K562 (cell line): ENCODE data around the gene ZNRD2. TPM values are rescaled to one million over a fixed set of nuclear protein-coding genes. Genes with fewer than 3 reads are reported as not detected.

Experiments
- ARID3A ChIP-seq: IDR thresholded peaks from 2 replicates; pipeline ENCODE4 v1.6.1; 2012; ENCODE audit warnings: low read depth, low read length, improper control_type of control experiment, borderline replicate concordance
- DMBX1 ChIP-seq: fragments of 250-450 bp; sonication (Bioruptor Pico); IDR thresholded peaks from 2 replicates; pipeline ENCODE4 v1.8.0; 2022; ENCODE audit warnings: inconsistent platforms, mild to moderate bottlenecking, moderate library complexity, borderline replicate concordance
- E2F8 ChIP-seq: fragments of 450-650 bp; IDR thresholded peaks from 2 replicates; pipeline ENCODE4 v1.7.1; 2018; ENCODE audit warnings: mild to moderate bottlenecking, low read depth; ENCODE audit not compliant: partially characterized antibody
- EGR1 ChIP-seq: fragments of 450-650 bp; conservative IDR thresholded peaks from 2 replicates; pipeline ENCODE4 v1.6.1; 2017; ENCODE audit warnings: mild to moderate bottlenecking
- FIP1L1 ChIP-seq: fragments of 200-400 bp; formaldehyde crosslinking; IDR thresholded peaks from 2 replicates; pipeline ENCODE4 v1.6.1; 2018; ENCODE audit warnings: mild to moderate bottlenecking, low read depth, low read length; ENCODE audit not compliant: poor library complexity, severe bottlenecking
- HNRNPL ChIP-seq: fragments of 200-400 bp; formaldehyde crosslinking; IDR thresholded peaks from 2 replicates; pipeline ENCODE4 v1.6.1; 2017; ENCODE audit warnings: low read depth, mild to moderate bottlenecking, low read length
- NFYB ChIP-seq: IDR thresholded peaks from 2 replicates; pipeline ENCODE4 v1.6.1; 2011; ENCODE audit warnings: mild to moderate bottlenecking, moderate library complexity; ENCODE audit not compliant: insufficient read length; ENCODE audit errors: extremely low read depth
- POLR2G ChIP-seq: fragments of 200-400 bp; formaldehyde crosslinking; IDR thresholded peaks from 2 replicates; pipeline ENCODE4 v1.6.1; 2017; ENCODE audit warnings: low read depth, mild to moderate bottlenecking, antibody characterized with exemption, low read length, moderate library complexity
- SRSF7 ChIP-seq: fragments of 200-400 bp; formaldehyde crosslinking; optimal IDR thresholded peaks from 2 replicates; pipeline ENCODE3; 2017; ENCODE audit warnings: mild to moderate bottlenecking, low read depth, low read length
- STAT5B ChIP-seq: fragments of 250-450 bp; sonication (Bioruptor Pico); IDR thresholded peaks from 2 replicates; pipeline ENCODE4 v1.8.0; 2021; ENCODE audit warnings: mild to moderate bottlenecking, inconsistent platforms
- SUPT5H ChIP-seq: fragments of 450-650 bp; IDR thresholded peaks from 2 replicates; pipeline ENCODE4 v1.6.1; 2016
- TAF7 ChIP-seq: fragments of 450-650 bp; IDR thresholded peaks from 2 replicates; pipeline ENCODE4 v1.6.1; 2016; ENCODE audit warnings: missing genetic modification characterization, missing compliant biosample characterization
- TAL1 ChIP-seq: fragments of 450-650 bp; IDR thresholded peaks from 2 replicates; pipeline ENCODE4 v1.6.1; 2016; ENCODE audit warnings: mild to moderate bottlenecking
- YY1 ChIP-seq, 3 experiments: IDR thresholded peaks; 2 replicates each; pipeline ENCODE4 v1.6.1; 2011; ENCODE audit warnings: low read length in 2 of 3, mild to moderate bottlenecking in 2 of 3, moderate library complexity in 2 of 3, borderline replicate concordance in 1 of 3, control low read depth in 1 of 3, low read depth in 1 of 3; ENCODE audit not compliant: insufficient read depth in 3 of 3, insufficient replicate concordance in 2 of 3, control insufficient read depth in 1 of 3, insufficient read length in 1 of 3; ENCODE audit errors: extremely low read depth in 1 of 3
- ZC3H4 ChIP-seq: sonication (generic); formaldehyde crosslinking; IDR thresholded peaks from 2 replicates; pipeline ENCODE4 v1.9.0; 2021; ENCODE audit warnings: missing genetic modification reagents, borderline replicate concordance
- ZNF384 ChIP-seq: IDR thresholded peaks from 2 replicates; pipeline ENCODE4 v1.6.1; 2012; ENCODE audit warnings: low read depth, low read length, improper control_type of control experiment
- ZNF584 ChIP-seq: fragments of 200-800 bp; sonication (Bioruptor generic); IDR thresholded peaks from 2 replicates; pipeline ENCODE4 v1.6.1; 2016; ENCODE audit warnings: low read depth, mild to moderate bottlenecking, missing genetic modification characterization, missing compliant biosample characterization
- polyA plus RNA-seq, 8 experiments: library from polyadenylated mRNA; depleted of rRNA in 4 of 8; stranded (reverse) in 5 of 8; unstranded in 3 of 8; fragments of >200 nt; fragmentation: Nextera tagmentation in 2 of 8; fragmentation: Illumina TruSeq in 1 of 8; extraction: Ambion mirVana in 2 of 8; extraction: Trizol in 1 of 8; gene quantifications; 2 replicates each; pipeline versions ENCODE4 v1.2.1 to v1.2.3, GENCODE V29; 2011 to 2014; ENCODE audit warnings: inconsistent platforms in 1 of 8, missing spikeins in 1 of 8
- total RNA-seq, 7 experiments: library from RNA; depleted of rRNA in 6 of 7; stranded (reverse); fragments of >200 nt in 6 of 7; fragmentation: Illumina TruSeq in 2 of 7; extraction: Trizol in 2 of 7; gene quantifications; 2 replicates each; pipeline versions ENCODE4 v1.2.1 to v1.2.3, GENCODE V29; 2011 to 2021; ENCODE audit warnings: low replicate concordance in 1 of 7
- TF ChIP-seq, protein P1 (sequence below): sonication (generic); formaldehyde crosslinking; IDR thresholded peaks from 2 replicates; pipeline ENCODE4 v1.8.1; 2023; ENCODE audit warnings: mild to moderate bottlenecking, missing genetic modification reagents
- TF ChIP-seq, protein P2 (sequence below), 3 experiments: fragments of 200-800 bp in 1 of 3; sonication (Bioruptor generic) in 1 of 3; sonication (generic) in 1 of 3; formaldehyde crosslinking in 1 of 3; IDR thresholded peaks; 2 replicates each; pipeline versions ENCODE4 v1.6.1 to v1.8.0; 2016 to 2022; ENCODE audit warnings: mild to moderate bottlenecking in 2 of 3, missing compliant biosample characterization in 2 of 3, missing genetic modification characterization in 2 of 3, missing genetic modification reagents in 1 of 3

Gene ZNRD2
- total and polyA plus RNA-seq, 9 of the 15 experiments (the other 6 are each of a cell fraction or from before 2014, with no cell fraction given), result 13.4 to 129 (median 60.4) TPM

GRCh38 chr11:65606876-65607613, 36.8 kb downstream of the ZNRD2 start (continued):
- TF ChIP-seq ARID3A (no peak), POLR2G (peak; percentile 12; the same call in 1 of the 2 replicates), STAT5B (CRISPR knock-in tag) (no peak), ZC3H4 (CRISPR knock-in tag) (no peak), FIP1L1 (peak; percentile 31), SUPT5H (no peak), YY1 (IDR thresholded peaks at IDR 0.05; ENCODE audit: borderline replicate concordance in 1 of 3, control insufficient read depth in 1 of 3, extremely low read depth in 1 of 3, insufficient read depth in 3 of 3, insufficient read length in 1 of 3, insufficient replicate concordance in 2 of 3, low read depth in 1 of 3, low read length in 2 of 3) (no peak), DMBX1 (CRISPR knock-in tag) (no peak), SRSF7 (no peak), E2F8 (no peak), HNRNPL (0 out of 2 replicates have a peak, but pooled peaks have one; percentile 16), TAF7 (tag) (no peak), ZNF384 (peak; percentile 84), NFYB (peak; percentile 2), ZNF584 (CRISPR knock-in tag) (no peak), TAL1 (no peak), EGR1 (peak; percentile 36; the same call in 1 of the 2 replicates)
- TF ChIP-seq, protein P1, sequence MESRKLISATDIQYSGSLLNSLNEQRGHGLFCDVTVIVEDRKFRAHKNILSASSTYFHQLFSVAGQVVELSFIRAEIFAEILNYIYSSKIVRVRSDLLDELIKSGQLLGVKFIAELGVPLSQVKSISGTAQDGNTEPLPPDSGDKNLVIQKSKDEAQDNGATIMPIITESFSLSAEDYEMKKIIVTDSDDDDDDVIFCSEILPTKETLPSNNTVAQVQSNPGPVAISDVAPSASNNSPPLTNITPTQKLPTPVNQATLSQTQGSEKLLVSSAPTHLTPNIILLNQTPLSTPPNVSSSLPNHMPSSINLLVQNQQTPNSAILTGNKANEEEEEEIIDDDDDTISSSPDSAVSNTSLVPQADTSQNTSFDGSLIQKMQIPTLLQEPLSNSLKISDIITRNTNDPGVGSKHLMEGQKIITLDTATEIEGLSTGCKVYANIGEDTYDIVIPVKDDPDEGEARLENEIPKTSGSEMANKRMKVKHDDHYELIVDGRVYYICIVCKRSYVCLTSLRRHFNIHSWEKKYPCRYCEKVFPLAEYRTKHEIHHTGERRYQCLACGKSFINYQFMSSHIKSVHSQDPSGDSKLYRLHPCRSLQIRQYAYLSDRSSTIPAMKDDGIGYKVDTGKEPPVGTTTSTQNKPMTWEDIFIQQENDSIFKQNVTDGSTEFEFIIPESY (CRISPR knock-in tag), result peak; percentile 99
- TF ChIP-seq, protein P2, sequence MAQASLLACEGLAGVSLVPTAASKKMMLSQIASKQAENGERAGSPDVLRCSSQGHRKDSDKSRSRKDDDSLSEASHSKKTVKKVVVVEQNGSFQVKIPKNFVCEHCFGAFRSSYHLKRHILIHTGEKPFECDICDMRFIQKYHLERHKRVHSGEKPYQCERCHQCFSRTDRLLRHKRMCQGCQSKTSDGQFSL (CRISPR knock-in tag; IDR thresholded peaks at IDR 0.05), result no peak
- TF ChIP-seq, protein P2 (tag; IDR thresholded peaks at IDR 0.05), result no peak
